AG04450 (cell line): Measurements from ENCODE around the gene FOXRED1. TPM values are rescaled to one million over a fixed set of nuclear protein-coding genes. Genes with fewer than 3 reads are reported as not detected.

Experiments
- CTCF ChIA-PET: fragments of 300-600, 350-600 bp; formaldehyde crosslinking; extraction: SDS; loops from one replicate; lab custom pipeline; 2022; ENCODE audit warnings: antibody characterized with exemption, inconsistent platforms; lab: Charles Lee
- POLR2A ChIA-PET: fragments of 350-600 bp; formaldehyde crosslinking; extraction: SDS; loops from one replicate; lab custom pipeline; 2021; ENCODE audit warnings: antibody characterized with exemption, inconsistent platforms; lab: Yijun Ruan, JAX
- DNase-seq: peaks from one replicate; pipeline ENCODE4 v3.0.0-alpha.2; 2011; ENCODE audit warnings: low read depth, low spot score
- H3K27ac ChIP-seq: one replicate; pipeline ENCODE4 v1.5.1; 2012; ENCODE audit warnings: low read depth, low read length, control low read depth
- H3K27me3 ChIP-seq: one replicate; pipeline ENCODE4 v1.6.0; 2012; ENCODE audit warnings: low read length; ENCODE audit not compliant: control insufficient read depth, insufficient read depth
- H3K4me3 ChIP-seq: 2 replicates; pipeline ENCODE4 v1.5.1; 2011; ENCODE audit warnings: mild to moderate bottlenecking, low read depth, low read length, control low read depth
- H3K9me3 ChIP-seq: 2 replicates; pipeline ENCODE4 v1.5.1; 2012; ENCODE audit warnings: low read length; ENCODE audit not compliant: control insufficient read depth, insufficient read depth
- polyA plus RNA-seq: library from polyadenylated mRNA; depleted of rRNA; stranded (reverse); fragments of >200 nt; gene quantifications from 2 replicates; pipeline ENCODE4 v1.2.3, GENCODE V29; 2011
- TF ChIP-seq, protein P1 (sequence below): IDR thresholded peaks from 2 replicates; pipeline ENCODE4 v1.5.1; 2011; ENCODE audit warnings: low read depth, low read length, control low read depth, inconsistent platforms

The FOXRED1 gene
- polyA plus RNA-seq, 1 experiment: 10.2 TPM

GRCh38 chr11:126226334-126227084 is 42.4 kb upstream of the FOXRED1 start:
- Histone ChIP-seq H3K4me3 (no peak overlapping the region), H3K27ac (no peak overlapping the region), H3K9me3 (no peaks in the 10 kb centered on the region), H3K27me3 (no peaks in the 10 kb centered on the region)
- CTCF ChIA-PET: interaction anchor here (0.6 to 0.7 kb wide), 4 partner anchors 10 to 33 kb away, joined by 3 to 5 read pairs (median 3); no protein-coding TSS in a partner anchor
- DNase-seq: no peak
- TF ChIP-seq, protein P1, sequence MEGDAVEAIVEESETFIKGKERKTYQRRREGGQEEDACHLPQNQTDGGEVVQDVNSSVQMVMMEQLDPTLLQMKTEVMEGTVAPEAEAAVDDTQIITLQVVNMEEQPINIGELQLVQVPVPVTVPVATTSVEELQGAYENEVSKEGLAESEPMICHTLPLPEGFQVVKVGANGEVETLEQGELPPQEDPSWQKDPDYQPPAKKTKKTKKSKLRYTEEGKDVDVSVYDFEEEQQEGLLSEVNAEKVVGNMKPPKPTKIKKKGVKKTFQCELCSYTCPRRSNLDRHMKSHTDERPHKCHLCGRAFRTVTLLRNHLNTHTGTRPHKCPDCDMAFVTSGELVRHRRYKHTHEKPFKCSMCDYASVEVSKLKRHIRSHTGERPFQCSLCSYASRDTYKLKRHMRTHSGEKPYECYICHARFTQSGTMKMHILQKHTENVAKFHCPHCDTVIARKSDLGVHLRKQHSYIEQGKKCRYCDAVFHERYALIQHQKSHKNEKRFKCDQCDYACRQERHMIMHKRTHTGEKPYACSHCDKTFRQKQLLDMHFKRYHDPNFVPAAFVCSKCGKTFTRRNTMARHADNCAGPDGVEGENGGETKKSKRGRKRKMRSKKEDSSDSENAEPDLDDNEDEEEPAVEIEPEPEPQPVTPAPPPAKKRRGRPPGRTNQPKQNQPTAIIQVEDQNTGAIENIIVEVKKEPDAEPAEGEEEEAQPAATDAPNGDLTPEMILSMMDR: no peak
- POLR2A ChIA-PET: no interaction called here

DNA sequence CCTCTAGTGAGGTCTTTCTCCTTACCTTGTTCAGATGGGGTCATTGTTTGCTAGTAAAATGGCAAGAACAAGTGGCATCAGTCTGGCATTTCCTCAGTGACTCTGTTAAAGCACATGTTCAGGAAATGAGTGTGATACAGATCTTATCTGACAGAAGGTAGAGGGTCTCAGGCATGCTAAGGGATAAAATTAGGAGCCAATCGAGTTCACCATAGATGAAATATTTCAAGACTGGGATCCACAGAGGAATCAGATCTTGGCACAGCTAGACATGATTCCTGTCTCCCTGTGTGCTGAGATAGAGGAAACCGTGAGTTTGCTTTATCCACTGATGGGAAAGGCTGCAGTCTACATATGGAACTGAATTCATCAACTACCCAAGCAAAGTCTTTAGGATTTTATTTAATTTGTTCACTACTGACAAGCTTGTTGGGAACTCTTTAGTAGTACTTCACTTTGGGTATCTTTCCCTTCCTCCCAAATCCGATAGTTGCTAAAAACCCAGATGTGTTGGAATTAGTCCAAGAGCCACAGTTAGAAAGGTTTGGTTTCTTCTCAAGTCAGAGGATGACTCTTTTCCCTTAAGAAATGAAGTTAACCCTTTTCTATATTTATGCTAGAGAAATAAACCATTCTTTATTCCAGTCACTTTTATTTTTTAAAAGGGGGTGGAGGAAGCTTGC is 39.0 kb upstream of the FOXRED1 start:
- H3K9me3 ChIP-seq: no peaks in the 10 kb centered on the region
- H3K4me3 ChIP-seq: no peak overlapping the region
- TF ChIP-seq, protein P1: no peak
- CTCF ChIA-PET: interaction anchor here (1.1 to 2.9 kb wide), 3 partner anchors 10 to 307 kb away, joined by 3 to 9 read pairs (median 6); no protein-coding TSS in a partner anchor
- no peaks in the 10 kb centered on the region for H3K27me3 ChIP-seq
- POLR2A ChIA-PET: no interaction called here
- peak overlapping the region; percentile 11 for H3K27ac ChIP-seq
- DNase-seq: peak; percentile 32

GRCh38 chr11:126231725-126232459 is 37.1 kb upstream of the FOXRED1 start:
- Histone ChIP-seq H3K9me3 (no peaks in the 10 kb centered on the region), H3K27ac (no peak overlapping the region), H3K27me3 (no peaks in the 10 kb centered on the region), H3K4me3 (no peak overlapping the region)
- POLR2A ChIA-PET: interaction anchor here (1.0 kb wide), 1 partner anchor 19 kb away, joined by 3 read pairs; no protein-coding TSS in a partner anchor
- TF ChIP-seq, protein P1: no peak
- CTCF ChIA-PET: interaction anchor here (1.6 to 2.9 kb wide), 2 partner anchors 38 to 309 kb away, joined by 6 to 9 read pairs; no protein-coding TSS in a partner anchor
- DNase-seq: peak; percentile 36

DNA sequence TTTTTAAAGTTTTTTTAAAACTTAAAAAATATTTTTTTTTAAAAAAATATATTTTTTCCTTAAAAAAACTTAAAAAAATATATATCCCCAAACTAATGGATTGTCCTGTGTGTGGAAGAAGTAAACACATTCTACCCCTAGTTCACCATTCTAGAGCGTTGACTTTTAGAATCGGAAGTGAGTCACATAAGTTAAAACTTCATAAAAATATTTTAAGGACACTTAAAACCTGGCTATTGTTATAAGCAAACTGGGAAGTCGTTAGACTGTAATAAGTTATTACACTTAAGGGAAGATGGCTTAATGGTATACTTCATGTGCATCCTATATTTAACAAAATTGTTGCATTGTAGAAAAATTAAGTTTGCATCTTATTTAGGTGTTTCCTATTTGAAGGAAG is 36.3 kb upstream of the FOXRED1 start:
- no peak for DNase-seq
- ChIA-PET CTCF (interaction anchor here (2.9 kb wide), 1 partner anchor 39 kb away, joined by 9 read pairs; no protein-coding TSS in a partner anchor), POLR2A (no interaction called here)
- Histone ChIP-seq H3K9me3 (no peaks in the 10 kb centered on the region), H3K27ac (no peak overlapping the region), H3K4me3 (no peak overlapping the region), H3K27me3 (no peaks in the 10 kb centered on the region)
- TF ChIP-seq, protein P1: no peak
